HT-29 (cell line): ENCODE measurements around the gene SNAI1. TPM values are rescaled to one million over a fixed set of nuclear protein-coding genes. Genes with fewer than 3 reads are reported as not detected.
"Not testable (repeated sequence)": the region's sequence is repeated elsewhere in the genome, so short reads cannot be mapped to it uniquely, and the experiment has no call there.

ENCODE experiments used
- DNase-seq: peaks from one replicate; pipeline ENCODE4 v3.0.0-alpha.2; 2015; ENCODE audit warnings: low spot score
- total RNA-seq: library from RNA; depleted of rRNA; stranded (reverse); fragments of >200 nt; shearing (Covaris generic); gene quantifications from 2 replicates; pipeline ENCODE4 v1.2.3, GENCODE V29; 2014; rRNA removed

Gene SNAI1
- 1.5 and 2.6 TPM in 2 replicates for total RNA-seq

DNA sequence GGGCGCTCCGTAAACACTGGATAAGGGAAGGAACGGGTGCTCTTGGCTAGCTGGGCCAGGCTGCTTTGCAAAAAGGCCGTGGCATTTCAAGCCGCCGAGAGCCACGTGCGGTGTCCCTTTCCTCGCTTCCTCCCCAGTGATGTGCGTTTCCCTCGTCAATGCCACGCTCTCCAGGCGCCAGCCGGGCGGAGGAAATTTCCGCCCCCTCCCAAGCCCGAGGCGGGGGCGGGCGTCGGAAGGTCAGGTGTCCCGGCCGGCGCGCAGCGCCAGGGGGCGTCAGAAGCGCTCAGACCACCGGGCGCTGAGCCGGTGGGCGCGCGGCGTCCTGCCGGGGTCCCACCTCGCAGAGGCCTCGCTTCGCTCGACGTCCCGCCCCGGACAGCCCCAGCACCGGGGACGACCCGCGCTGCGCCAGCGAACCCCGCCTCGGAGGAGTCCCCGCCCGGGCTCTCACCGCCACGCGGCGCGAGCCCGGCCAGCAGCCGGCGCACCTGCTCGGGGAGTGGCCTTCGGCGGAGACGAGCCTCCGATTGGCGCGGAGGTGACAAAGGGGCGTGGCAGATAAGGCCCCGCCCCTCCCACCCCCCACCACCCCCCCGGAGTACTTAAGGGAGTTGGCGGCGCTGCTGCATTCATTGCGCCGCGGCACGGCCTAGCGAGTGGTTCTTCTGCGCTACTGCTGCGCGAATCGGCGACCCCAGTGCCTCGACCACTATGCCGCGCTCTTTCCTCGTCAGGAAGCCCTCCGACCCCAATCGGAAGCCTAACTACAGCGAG, at the start of gene SNAI1:
Gene SNAI1 (plus strand): TSS at position 635 of the 777 bp plus-strand sequence. CDS start 80 bp downstream, at position 715.
- peak; percentile 93 for DNase-seq

GRCh38 chr20:49935746-49936152, 47.0 kb upstream of the SNAI1 start:
- DNase-seq, result no peak

GRCh38 chr20:49936153-49937026, 46.4 kb upstream of the SNAI1 start, which contains the start of gene RNF114:
TSS of gene RNF114 (plus strand) at chr20:49936397. CDS start at chr20:49936413, 16 bp downstream.
- peak; percentile 97 for DNase-seq

DNA sequence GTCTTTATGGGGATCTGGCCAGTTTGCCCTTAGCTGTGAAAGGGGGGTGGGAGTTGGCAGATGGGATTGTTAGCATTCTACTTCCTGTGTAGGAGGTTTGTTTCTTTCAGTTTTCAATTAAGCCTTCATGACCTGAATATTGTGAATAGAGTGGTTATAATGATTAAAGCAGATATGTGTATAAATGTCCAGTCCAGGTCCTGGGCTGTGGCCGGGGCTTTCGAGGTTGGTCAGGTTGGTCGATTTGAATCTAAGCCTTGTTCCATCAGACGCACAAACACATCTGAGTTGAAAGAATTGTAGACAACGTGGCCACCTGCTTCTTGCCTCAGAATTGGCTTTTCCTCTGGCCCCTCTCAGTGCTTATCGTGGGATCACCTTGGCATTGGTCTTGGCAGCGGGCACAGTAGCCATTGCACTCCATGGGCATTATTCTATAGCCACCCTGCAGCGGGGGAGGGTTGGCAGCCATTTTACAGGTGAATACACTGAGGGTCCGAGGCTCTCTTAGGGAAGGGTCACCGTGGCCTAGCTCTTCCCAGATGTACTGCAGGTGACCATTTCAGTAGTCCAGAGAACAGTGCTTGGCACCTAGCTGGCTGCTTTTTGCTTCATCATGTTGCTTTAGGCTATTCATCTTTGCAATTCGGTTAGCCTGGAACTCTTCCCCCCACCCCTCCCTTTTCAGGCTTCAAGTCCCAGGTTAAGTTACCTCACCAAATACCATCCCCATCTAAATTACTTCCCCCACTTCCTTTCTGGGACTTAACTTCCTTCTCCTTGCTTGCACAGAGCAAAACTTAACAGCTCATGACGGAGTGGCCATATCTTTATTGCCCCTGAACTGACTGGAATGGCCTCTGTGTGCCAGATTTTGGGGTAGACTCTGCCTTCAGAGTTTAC, 45.5 kb upstream of the SNAI1 start:
- DNase-seq, result peak; percentile 57

GRCh38 chr20:49938173-49939163, 44.3 kb upstream of the SNAI1 start:
- no peak for DNase-seq

GRCh38 chr20:49941456-49941855, 41.3 kb upstream of the SNAI1 start:
- DNase-seq, result no peak

GRCh38 chr20:49942303-49942702, 40.5 kb upstream of the SNAI1 start:
- DNase-seq, result no peak

DNA sequence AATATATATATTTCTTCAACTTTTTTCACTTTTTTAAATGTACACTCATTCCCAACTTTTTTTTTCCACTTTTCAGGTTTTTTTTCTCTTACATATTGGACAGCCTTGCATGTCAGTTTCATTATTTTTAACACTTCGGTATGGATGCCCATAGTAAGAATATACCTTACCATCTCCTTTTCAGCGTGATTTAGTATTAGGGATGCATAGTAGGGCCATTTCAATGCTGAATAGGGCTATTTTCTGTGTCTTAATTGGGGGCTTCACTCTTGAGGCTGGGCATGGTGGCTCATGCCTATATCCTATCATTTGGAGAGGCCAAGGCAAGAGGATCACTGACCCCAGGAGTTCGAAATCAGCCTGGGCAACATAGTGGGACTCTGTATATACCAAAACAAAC, 39.8 kb upstream of the SNAI1 start:
- no peak for DNase-seq

DNA sequence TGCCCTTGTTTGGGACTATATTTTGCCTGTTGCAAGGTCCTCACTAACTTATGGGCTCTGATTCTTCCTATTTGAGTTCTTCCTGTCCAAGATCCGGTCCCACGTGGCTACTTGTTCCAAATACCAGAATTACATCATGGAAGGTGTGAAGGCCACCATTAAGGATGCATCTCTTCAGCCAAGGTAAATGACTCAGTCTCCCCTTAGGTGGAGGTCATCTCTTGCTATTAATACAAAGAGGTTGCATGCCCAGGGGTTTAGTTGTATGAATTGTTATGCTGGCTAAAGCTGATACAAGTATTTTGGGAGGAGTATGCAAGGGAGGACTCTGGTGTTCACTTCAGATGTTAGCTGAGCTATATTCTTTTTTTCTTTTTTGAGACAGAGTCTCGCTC, 37.5 kb upstream of the SNAI1 start:
- DNase-seq, result no peak

DNA sequence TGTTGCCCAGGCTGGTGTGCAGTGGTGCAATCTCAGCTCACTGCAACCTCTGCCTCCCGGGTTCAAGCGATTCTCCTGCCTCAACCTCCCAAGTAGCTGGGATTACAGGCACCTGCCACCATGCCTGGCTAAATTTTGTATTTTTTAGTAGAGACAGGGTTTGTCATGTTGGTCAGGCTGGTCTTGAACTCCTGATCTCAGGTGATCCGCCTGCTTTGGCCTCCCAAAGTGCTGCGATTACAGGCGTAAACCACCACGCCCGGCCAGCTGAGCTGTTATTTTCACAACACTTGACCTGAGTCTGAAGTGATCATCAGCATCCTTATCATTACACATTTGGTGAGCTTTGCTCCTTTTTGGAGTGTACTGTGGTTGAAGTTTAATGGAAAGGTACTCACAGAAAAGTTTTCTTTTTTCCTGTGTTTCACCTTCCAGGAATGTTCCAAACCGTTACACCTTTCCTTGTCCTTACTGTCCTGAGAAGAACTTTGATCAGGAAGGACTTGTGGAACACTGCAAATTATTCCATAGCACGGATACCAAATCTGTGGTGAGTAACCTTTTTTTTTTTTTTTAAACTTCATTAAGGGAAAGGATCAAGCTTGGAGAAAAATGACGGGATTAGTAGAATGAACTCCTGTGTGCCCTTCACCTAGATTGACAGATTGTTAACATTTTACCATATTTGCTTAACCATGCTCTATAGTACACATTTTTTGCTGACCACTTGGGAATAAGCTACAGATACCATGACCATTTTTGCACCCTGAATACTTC, 36.9 kb upstream of the SNAI1 start:
- no peak for DNase-seq

- DNase-seq, result no peak
These were observed 34.6 kb upstream of the SNAI1 start for GRCh38 chr20:49948178-49948577.

- no peak for DNase-seq
These were observed 33.8 kb upstream of the SNAI1 start for GRCh38 chr20:49948809-49949507.

- no peak for DNase-seq
These were observed 31.6 kb upstream of the SNAI1 start for GRCh38 chr20:49951151-49951550.

DNA sequence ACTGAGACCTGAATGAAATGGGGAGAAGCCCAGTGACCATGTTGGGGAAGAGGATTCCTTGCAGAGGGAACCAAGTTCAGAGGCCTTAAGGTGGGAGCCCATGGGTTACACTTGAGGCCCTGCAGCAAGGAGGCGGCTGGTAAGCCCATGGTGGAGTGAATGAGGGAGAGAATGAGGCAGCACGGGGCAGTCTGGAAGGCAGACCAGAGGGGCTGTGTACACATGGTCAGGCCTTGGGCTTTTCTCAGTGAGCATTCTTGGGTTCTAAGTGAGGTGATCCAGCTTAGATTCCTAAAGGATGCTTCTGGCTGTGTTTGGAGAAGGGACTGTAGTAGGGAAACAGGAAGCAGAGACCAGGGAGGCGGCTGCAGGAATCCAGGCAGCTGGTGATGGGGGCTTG, 27.6 kb upstream of the SNAI1 start:
- DNase-seq, result no peak

DNA sequence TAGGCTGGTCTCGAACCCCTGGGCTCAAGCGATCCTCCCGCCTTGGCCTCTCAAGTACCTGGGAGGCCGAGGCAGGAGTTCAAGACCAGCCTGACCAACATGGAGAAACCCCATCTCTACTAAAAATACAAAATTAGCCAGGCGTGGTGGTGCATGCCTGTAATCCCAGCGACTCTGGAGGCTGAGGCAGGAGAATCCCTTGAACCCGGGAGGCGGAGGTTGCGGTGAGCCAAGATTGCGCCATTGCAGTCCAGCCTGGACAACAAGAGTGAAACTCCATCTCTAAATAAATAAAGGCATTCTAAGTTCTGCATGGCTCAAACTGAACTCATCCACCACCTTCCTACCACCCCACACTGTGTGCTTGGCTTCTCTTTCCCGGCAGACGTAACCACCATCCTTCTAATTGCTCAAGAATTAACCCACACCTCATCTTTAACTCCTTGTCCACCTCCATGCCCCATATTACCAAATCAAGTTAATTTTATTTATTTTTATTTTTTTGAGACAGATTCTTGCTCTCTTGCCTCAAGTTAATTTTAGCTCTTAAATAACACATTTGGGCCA, 26.9 kb upstream of the SNAI1 start:
- not testable (repeated sequence) for DNase-seq

- no peak for DNase-seq
These were observed 26.1 kb upstream of the SNAI1 start for GRCh38 chr20:49956689-49957088.

- DNase-seq, result peak; percentile 32
These were observed 25.5 kb upstream of the SNAI1 start for GRCh38 chr20:49957089-49957938.
